ENCODE measurements around the gene ITIH4. TPM values are rescaled to one million over a fixed set of nuclear protein-coding genes. Genes with fewer than 3 reads are reported as not detected.
"Not testable (repeated sequence)": the region's sequence is repeated elsewhere in the genome, so short reads cannot be mapped to it uniquely, and the experiment has no call there.

ITIH4 gene
- total RNA-seq, 1 donor from 2014 or later, result 14.0 TPM

- TF ChIP-seq CTCF (conservative IDR thresholded peaks at IDR 0.05), result no peak
- no peaks in the 10 kb centered on the region for H3K4me1 Mint-ChIP-seq (ENCODE audit: unreplicated experiment)
- H3K9me3 Mint-ChIP-seq, result no peaks in the 10 kb centered on the region
- DNase-seq (ENCODE audit: extremely low spot score, unreplicated experiment), result no peak
- no peak within 1 kb of the TSS for H3K27ac Mint-ChIP-seq
- H3K4me3 Mint-ChIP-seq, result no peak within 1 kb of the TSS
- no peaks in the 10 kb centered on the region for H3K36me3 Mint-ChIP-seq
- peaks cover 16% of the 10 kb centered on the region for H3K27me3 Mint-ChIP-seq
Measured at GRCh38 chr3:52777127-52777958, 53.1 kb downstream of the ITIH4 start, which contains the start of gene ITIH1. Gene ITIH1, plus strand, starts transcription at chr3:52777599. Its CDS starts 17 bp downstream, at chr3:52777616.

- not testable (repeated sequence) for H3K9me3 Mint-ChIP-seq; H3K27me3 Mint-ChIP-seq; H3K4me1 Mint-ChIP-seq (ENCODE audit: unreplicated experiment); H3K4me3 Mint-ChIP-seq; DNase-seq (ENCODE audit: extremely low spot score, unreplicated experiment); H3K36me3 Mint-ChIP-seq
- peak overlapping the region; percentile 29 for H3K27ac Mint-ChIP-seq
Measured at GRCh38 chr3:52776486-52776885, 54.0 kb downstream of the ITIH4 start.

GRCh38 chr3:52775877-52776276 lies 54.6 kb downstream of the ITIH4 start:
- TF ChIP-seq CTCF (conservative IDR thresholded peaks at IDR 0.05), result no peak
- DNase-seq (ENCODE audit: extremely low spot score, unreplicated experiment), result no peak
- H3K9me3 Mint-ChIP-seq, result no peaks in the 10 kb centered on the region
- peak overlapping the region; percentile 29 for H3K27ac Mint-ChIP-seq
- H3K27me3 Mint-ChIP-seq, result peaks cover 3% of the 10 kb centered on the region
- no peaks in the 10 kb centered on the region for H3K36me3 Mint-ChIP-seq
- peaks cover 6% of the 10 kb centered on the region for H3K4me1 Mint-ChIP-seq (ENCODE audit: unreplicated experiment)
- no peak overlapping the region for H3K4me3 Mint-ChIP-seq

DNA sequence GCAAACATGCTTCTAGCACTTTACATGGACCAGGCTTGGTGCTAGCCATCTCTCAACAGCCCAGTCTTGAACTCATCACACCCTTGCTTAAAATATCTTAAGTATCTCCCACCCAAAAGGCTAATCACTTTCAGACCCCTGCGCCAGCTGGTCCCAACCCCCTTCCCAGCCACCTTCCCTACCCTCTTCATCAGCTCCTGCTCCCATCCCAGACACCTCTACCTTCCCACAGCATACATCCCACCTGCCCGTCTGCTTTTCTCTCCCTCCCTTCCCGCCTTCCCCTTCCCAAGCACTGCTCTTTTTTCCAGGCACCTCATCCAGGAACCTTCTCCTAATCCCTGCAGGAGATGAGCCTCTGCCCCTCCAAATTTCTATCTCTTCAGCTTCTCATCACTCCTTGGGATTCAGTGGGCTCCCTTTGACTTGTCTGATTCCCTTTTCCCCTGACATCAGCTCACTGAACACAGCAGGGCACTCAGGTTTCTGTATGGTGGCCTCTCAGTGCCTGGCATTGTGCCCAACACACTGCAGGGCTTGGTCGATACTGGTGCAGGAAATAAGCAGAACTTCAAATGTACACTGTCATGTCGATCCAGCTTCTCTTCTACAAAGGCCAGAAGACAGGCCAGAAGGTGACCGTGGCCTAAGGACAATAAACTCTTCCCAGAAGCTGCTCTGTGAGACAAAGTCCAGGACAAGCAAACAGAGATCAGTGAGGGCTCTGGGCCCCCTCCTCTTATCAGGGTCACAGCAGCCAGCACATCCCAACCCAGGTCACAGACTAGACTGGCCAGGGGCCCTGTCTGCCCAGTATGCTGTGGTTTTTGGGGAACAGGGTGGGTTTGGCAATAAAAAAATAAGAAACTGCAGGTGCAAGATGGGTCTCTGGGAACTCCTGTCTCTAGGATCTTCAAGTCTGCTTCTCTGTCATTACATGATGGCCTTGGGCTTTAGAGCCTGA lies 55.3 kb downstream of the ITIH4 start:
- H3K4me1 Mint-ChIP-seq (ENCODE audit: unreplicated experiment), result peaks cover 6% of the 10 kb centered on the region
- peaks cover 3% of the 10 kb centered on the region for H3K27me3 Mint-ChIP-seq
- peak; percentile 44 for DNase-seq (ENCODE audit: extremely low spot score, unreplicated experiment)
- H3K4me3 Mint-ChIP-seq, result peak overlapping the region; percentile 8
- TF ChIP-seq CTCF (conservative IDR thresholded peaks at IDR 0.05), result no peak
- H3K36me3 Mint-ChIP-seq, result no peaks in the 10 kb centered on the region
- peak overlapping the region; percentile 29 for H3K27ac Mint-ChIP-seq
- no peaks in the 10 kb centered on the region for H3K9me3 Mint-ChIP-seq

DNA sequence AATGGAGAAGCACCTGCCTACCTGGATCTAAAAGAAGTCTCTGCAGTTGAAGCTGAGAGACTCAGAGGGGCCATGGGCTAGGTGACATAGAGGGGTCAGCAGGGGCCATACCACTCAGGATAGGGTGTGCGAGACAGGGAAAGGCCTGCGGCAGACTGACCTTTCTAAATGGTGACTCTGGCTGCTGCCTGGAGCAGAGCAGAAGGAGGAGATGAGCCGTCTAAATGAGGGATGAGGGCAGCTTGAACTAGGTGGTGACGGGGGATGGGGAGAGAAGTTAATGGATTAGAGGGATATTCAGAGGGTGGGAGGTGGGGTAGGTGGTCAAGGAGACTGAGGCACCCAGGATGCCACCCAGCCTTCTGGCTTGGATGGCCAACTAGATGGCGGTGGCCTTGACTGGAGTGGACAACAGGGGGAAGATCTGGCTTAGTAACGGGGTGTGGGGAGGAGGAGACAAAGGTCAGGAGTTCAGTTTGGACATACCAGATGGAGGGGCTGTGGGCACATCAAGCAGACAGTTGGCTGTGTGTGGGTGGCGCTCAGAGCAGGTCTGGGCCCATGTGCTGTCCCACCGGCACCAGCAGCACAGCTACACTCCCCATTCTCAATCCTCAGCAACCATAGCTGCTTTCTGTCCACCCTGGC lies 56.3 kb downstream of the ITIH4 start:
- H3K27me3 Mint-ChIP-seq, result peaks cover under 1% of the 10 kb centered on the region
- peak; percentile 47 for DNase-seq (ENCODE audit: extremely low spot score, unreplicated experiment)
- no peaks in the 10 kb centered on the region for H3K9me3 Mint-ChIP-seq
- no peak for TF ChIP-seq CTCF (conservative IDR thresholded peaks at IDR 0.05)
- H3K4me3 Mint-ChIP-seq, result no peak overlapping the region
- H3K27ac Mint-ChIP-seq, result no peak overlapping the region
- peaks cover 15% of the 10 kb centered on the region for H3K4me1 Mint-ChIP-seq (ENCODE audit: unreplicated experiment)
- H3K36me3 Mint-ChIP-seq, result no peaks in the 10 kb centered on the region

Data from type B pancreatic cell (in vitro differentiated cells).